Glutamatergic neuron (in vitro differentiated cells): Measurements from ENCODE around the gene TMBIM1. TPM values are rescaled to one million over a fixed set of nuclear protein-coding genes. Genes with fewer than 3 reads are reported as not detected.

ENCODE experiments used
- DNase-seq: peaks from one replicate; pipeline ENCODE4 v3.0.0; 2022
- H3K27ac Mint-ChIP-seq: one replicate; pipeline ENCODE4 v1.8.0; 2020; ENCODE audit warnings: mild to moderate bottlenecking, mixed read lengths, inconsistent platforms; ENCODE audit not compliant: unreplicated experiment
- H3K27me3 Mint-ChIP-seq: one replicate; pipeline ENCODE4 v1.8.0; 2020; ENCODE audit warnings: mild to moderate bottlenecking, moderate library complexity, mixed read lengths, inconsistent platforms; ENCODE audit not compliant: unreplicated experiment
- H3K36me3 Mint-ChIP-seq: one replicate; pipeline ENCODE4 v1.8.0; 2020; ENCODE audit warnings: mild to moderate bottlenecking, mixed read lengths, inconsistent platforms; ENCODE audit not compliant: unreplicated experiment
- H3K4me1 Mint-ChIP-seq: one replicate; pipeline ENCODE4 v1.8.0; 2020; ENCODE audit warnings: mild to moderate bottlenecking, low read depth, mixed read lengths, inconsistent platforms; ENCODE audit not compliant: unreplicated experiment
- H3K4me3 Mint-ChIP-seq: one replicate; pipeline ENCODE4 v1.8.0; 2020; ENCODE audit warnings: mild to moderate bottlenecking, mixed read lengths, inconsistent platforms; ENCODE audit not compliant: unreplicated experiment
- H3K9me3 Mint-ChIP-seq: one replicate; pipeline ENCODE4 v1.8.0; 2020; ENCODE audit warnings: mild to moderate bottlenecking, moderate library complexity, mixed read lengths, inconsistent platforms; ENCODE audit not compliant: unreplicated experiment
- CTCF ChIP-seq: fragments of 200-600 bp; sonication (generic); IDR thresholded peaks from one replicate; pipeline ENCODE4 v1.5.0; 2021; ENCODE audit not compliant: partially characterized antibody, unreplicated experiment
- total RNA-seq: library from RNA; stranded (reverse); fragmentation: NEBNext Ultra II Directional; extraction: Animal tissue kit (Norgen Biotek cat#: 25700); gene quantifications from one replicate; pipeline ENCODE4 v1.2.1, GENCODE V29; 2021; ENCODE audit not compliant: unreplicated experiment

TMBIM1 gene
- total RNA-seq, 1 donor from 2014 or later, result 1.8 TPM

- no peak for TF ChIP-seq CTCF
- no peak for DNase-seq
- Mint-ChIP-seq H3K36me3 (peaks cover 4% of the 10 kb centered on the region), H3K4me1 (no peaks in the 10 kb centered on the region), H3K4me3 (no peak overlapping the region), H3K27me3 (no peaks in the 10 kb centered on the region), H3K27ac (no peak overlapping the region), H3K9me3 (peaks cover 2% of the 10 kb centered on the region)
Observed at GRCh38 chr2:218236829-218237228, 55.5 kb downstream of the TMBIM1 start.

GRCh38 chr2:218235017-218235416 lies 57.3 kb downstream of the TMBIM1 start:
- Mint-ChIP-seq H3K27ac (no peak overlapping the region), H3K4me3 (no peak overlapping the region), H3K9me3 (peaks cover 2% of the 10 kb centered on the region), H3K36me3 (peaks cover 4% of the 10 kb centered on the region), H3K4me1 (no peaks in the 10 kb centered on the region), H3K27me3 (no peaks in the 10 kb centered on the region)
- no peak for DNase-seq
- no peak for TF ChIP-seq CTCF

GRCh38 chr2:218234521-218234920 lies 57.8 kb downstream of the TMBIM1 start:
- no peaks in the 10 kb centered on the region for H3K27me3 Mint-ChIP-seq
- H3K36me3 Mint-ChIP-seq, result peaks cover 4% of the 10 kb centered on the region
- no peak for TF ChIP-seq CTCF
- H3K27ac Mint-ChIP-seq, result no peak overlapping the region
- H3K4me1 Mint-ChIP-seq, result no peaks in the 10 kb centered on the region
- H3K9me3 Mint-ChIP-seq, result peaks cover 2% of the 10 kb centered on the region
- no peak for DNase-seq
- H3K4me3 Mint-ChIP-seq, result no peak overlapping the region

GRCh38 chr2:218233543-218233942 lies 58.8 kb downstream of the TMBIM1 start:
- no peak for TF ChIP-seq CTCF
- DNase-seq, result no peak
- Mint-ChIP-seq H3K27ac (no peak overlapping the region), H3K4me1 (no peaks in the 10 kb centered on the region), H3K36me3 (no peaks in the 10 kb centered on the region), H3K27me3 (no peaks in the 10 kb centered on the region), H3K9me3 (peaks cover 2% of the 10 kb centered on the region), H3K4me3 (no peak overlapping the region)

GRCh38 chr2:218230882-218231281 lies 61.4 kb downstream of the TMBIM1 start:
- H3K27ac Mint-ChIP-seq, result no peak overlapping the region
- no peak overlapping the region for H3K4me3 Mint-ChIP-seq
- H3K9me3 Mint-ChIP-seq, result peaks cover 2% of the 10 kb centered on the region
- no peaks in the 10 kb centered on the region for H3K4me1 Mint-ChIP-seq
- DNase-seq, result no peak
- H3K36me3 Mint-ChIP-seq, result no peaks in the 10 kb centered on the region
- peak; percentile 37 for TF ChIP-seq CTCF
- no peaks in the 10 kb centered on the region for H3K27me3 Mint-ChIP-seq
